Smooth muscle cell (in vitro differentiated cells): ENCODE results near the gene CHTF8. TPM values are rescaled to one million over a fixed set of nuclear protein-coding genes. Genes with fewer than 3 reads are reported as not detected.

Experiments
- DNase-seq: peaks from one replicate; lab custom pipeline; 2025; ENCODE audit not compliant: unreplicated experiment; lab: John Stamatoyannopoulos, UW
- H2AFZ ChIP-seq: fragments of 200-600 bp; sonication (generic); 2 replicates; pipeline ENCODE4 v1.6.0; 2016; ENCODE audit warnings: antibody characterized with exemption, low read depth, mild to moderate bottlenecking
- H3F3A ChIP-seq: fragments of 200-600 bp; sonication (generic); 2 replicates; pipeline ENCODE4 v1.6.0; 2017; ENCODE audit warnings: antibody characterized with exemption, low read depth
- H3K27ac ChIP-seq: fragments of 200-600 bp; sonication (generic); 2 replicates; pipeline ENCODE4 v1.5.1; 2016; ENCODE audit warnings: low read depth, mild to moderate bottlenecking
- H3K27me3 ChIP-seq: fragments of 200-600 bp; sonication (generic); 2 replicates; pipeline ENCODE4 v1.6.1; 2016; ENCODE audit warnings: low read depth, mild to moderate bottlenecking
- H3K36me3 ChIP-seq: fragments of 200-600 bp; sonication (generic); 2 replicates; pipeline ENCODE4 v1.5.1; 2016; ENCODE audit warnings: low read depth
- H3K4me1 ChIP-seq: fragments of 200-600 bp; sonication (generic); 2 replicates; pipeline ENCODE4 v1.5.1; 2016; ENCODE audit warnings: low read depth
- H3K4me2 ChIP-seq: fragments of 200-600 bp; sonication (generic); 2 replicates; pipeline ENCODE4 v1.6.0; 2016; ENCODE audit warnings: mild to moderate bottlenecking
- H3K4me3 ChIP-seq: fragments of 200-600 bp; sonication (generic); 2 replicates; pipeline ENCODE4 v1.5.1; 2016; ENCODE audit warnings: mild to moderate bottlenecking
- H3K79me2 ChIP-seq: fragments of 200-600 bp; sonication (generic); 2 replicates; pipeline ENCODE4 v1.6.0; 2016; ENCODE audit warnings: low read depth, mild to moderate bottlenecking
- H3K9ac ChIP-seq: fragments of 200-600 bp; sonication (generic); 2 replicates; pipeline ENCODE4 v1.6.0; 2016; ENCODE audit warnings: low read depth
- H3K9me3 ChIP-seq: fragments of 200-600 bp; sonication (generic); replicated peaks from 2 replicates; pipeline ENCODE4 v1.5.1; 2016; ENCODE audit warnings: low read depth
- H4K20me1 ChIP-seq: fragments of 200-600 bp; sonication (generic); 2 replicates; pipeline ENCODE4 v1.6.0; 2016; ENCODE audit warnings: low read depth
- CTCF ChIP-seq: fragments of 200-600 bp; sonication (generic); IDR thresholded peaks from 2 replicates; pipeline ENCODE4 v1.5.1; 2017; ENCODE audit warnings: borderline replicate concordance, mild to moderate bottlenecking, antibody characterized with exemption; ENCODE audit not compliant: insufficient read depth, poor library complexity, severe bottlenecking
- WGBS: methylation state at CpG from one replicate; pipeline ENCODE4 v1.1.7; 2016; ENCODE audit warnings: low lambda C conversion rate; 5-methylcytosine and 5-hydroxymethylcytosine counted together
- polyA plus RNA-seq: library from polyadenylated mRNA; unstranded; fragments of >200 nt; fragmentation: Nextera tagmentation; extraction: Ambion mirVana; gene quantifications from 2 replicates; pipeline ENCODE4 v1.2.1, GENCODE V29; 2016
- total RNA-seq: library from RNA; depleted of rRNA; stranded (reverse); fragments of >200 nt; gene quantifications from 2 replicates; pipeline ENCODE4 v1.2.3, GENCODE V29; 2014

CHTF8 gene
- total and polyA plus RNA-seq, 2 experiments from 2014 or later = 77.7 to 83.8 TPM

GRCh38 chr16:69089091-69089910 is 43.1 kb downstream of the CHTF8 start:
- H3K4me2 ChIP-seq = no peak overlapping the region
- no peaks in the 10 kb centered on the region for H3F3A ChIP-seq
- no peaks in the 10 kb centered on the region for H4K20me1 ChIP-seq
- no peak for TF ChIP-seq CTCF
- DNase-seq = no peak
- no peaks in the 10 kb centered on the region for H3K36me3 ChIP-seq
- no peak overlapping the region for H3K4me3 ChIP-seq
- no peak overlapping the region for H3K9ac ChIP-seq
- H3K27ac ChIP-seq = no peak overlapping the region
- no peaks in the 10 kb centered on the region for H3K79me2 ChIP-seq
- 65% methylated on average over 16 of the region's 16 CpGs for WGBS
- H3K4me1 ChIP-seq = peaks cover 6% of the 10 kb centered on the region
- H2AFZ ChIP-seq = no peak overlapping the region
- no peaks in the 10 kb centered on the region for H3K27me3 ChIP-seq
- H3K9me3 ChIP-seq = no peaks in the 10 kb centered on the region

- no peak for TF ChIP-seq CTCF
- Histone ChIP-seq H3K4me1 (peaks cover 12% of the 10 kb centered on the region), H3K27ac (no peak overlapping the region), H2AFZ (no peak overlapping the region), H3K4me2 (no peak overlapping the region), H3K36me3 (no peaks in the 10 kb centered on the region), H3K79me2 (no peaks in the 10 kb centered on the region), H4K20me1 (no peaks in the 10 kb centered on the region), H3K4me3 (no peak overlapping the region), H3F3A (no peaks in the 10 kb centered on the region), H3K27me3 (no peaks in the 10 kb centered on the region), H3K9ac (no peak overlapping the region), H3K9me3 (no peaks in the 10 kb centered on the region)
- no peak for DNase-seq
- 89% methylated on average over 4 of the region's 4 CpGs for WGBS
Measured at GRCh38 chr16:69088684-69089083, 43.7 kb downstream of the CHTF8 start.

- H3K79me2 ChIP-seq = no peaks in the 10 kb centered on the region
- H4K20me1 ChIP-seq = no peaks in the 10 kb centered on the region
- H2AFZ ChIP-seq = no peak overlapping the region
- no peaks in the 10 kb centered on the region for H3K9me3 ChIP-seq
- peaks cover 12% of the 10 kb centered on the region for H3K4me1 ChIP-seq
- no peaks in the 10 kb centered on the region for H3K36me3 ChIP-seq
- no peaks in the 10 kb centered on the region for H3F3A ChIP-seq
- H3K9ac ChIP-seq = no peak overlapping the region
- H3K27me3 ChIP-seq = no peaks in the 10 kb centered on the region
- no peak overlapping the region for H3K4me3 ChIP-seq
- WGBS = 79% methylated on average over 3 of the region's 3 CpGs
- no peak for TF ChIP-seq CTCF
- H3K4me2 ChIP-seq = no peak overlapping the region
- no peak for DNase-seq
- H3K27ac ChIP-seq = no peak overlapping the region
Measured at GRCh38 chr16:69087161-69087581, 45.2 kb downstream of the CHTF8 start.
